Mammary epithelial cell (primary cell): ENCODE data around the gene AP1M1.

Source experiments
- EZH2 ChIP-seq: IDR thresholded peaks from 2 replicates; pipeline ENCODE4 v1.6.1; 2012; ENCODE audit warnings: low read length, inconsistent platforms, borderline replicate concordance
- TF ChIP-seq, protein P1 (sequence below), 2 donors: IDR thresholded peaks in 1 of 2; conservative IDR thresholded peaks in 1 of 2; 2 replicates each; pipeline ENCODE4 v1.5.1; 2011 to 2012; ENCODE audit warnings: inconsistent platforms in 2 of 2, low read length in 2 of 2, mild to moderate bottlenecking in 2 of 2, control low read depth in 1 of 2, low read depth in 1 of 2; ENCODE audit not compliant: insufficient read depth in 1 of 2; ENCODE audit errors: extremely low read depth in 1 of 2

DNA sequence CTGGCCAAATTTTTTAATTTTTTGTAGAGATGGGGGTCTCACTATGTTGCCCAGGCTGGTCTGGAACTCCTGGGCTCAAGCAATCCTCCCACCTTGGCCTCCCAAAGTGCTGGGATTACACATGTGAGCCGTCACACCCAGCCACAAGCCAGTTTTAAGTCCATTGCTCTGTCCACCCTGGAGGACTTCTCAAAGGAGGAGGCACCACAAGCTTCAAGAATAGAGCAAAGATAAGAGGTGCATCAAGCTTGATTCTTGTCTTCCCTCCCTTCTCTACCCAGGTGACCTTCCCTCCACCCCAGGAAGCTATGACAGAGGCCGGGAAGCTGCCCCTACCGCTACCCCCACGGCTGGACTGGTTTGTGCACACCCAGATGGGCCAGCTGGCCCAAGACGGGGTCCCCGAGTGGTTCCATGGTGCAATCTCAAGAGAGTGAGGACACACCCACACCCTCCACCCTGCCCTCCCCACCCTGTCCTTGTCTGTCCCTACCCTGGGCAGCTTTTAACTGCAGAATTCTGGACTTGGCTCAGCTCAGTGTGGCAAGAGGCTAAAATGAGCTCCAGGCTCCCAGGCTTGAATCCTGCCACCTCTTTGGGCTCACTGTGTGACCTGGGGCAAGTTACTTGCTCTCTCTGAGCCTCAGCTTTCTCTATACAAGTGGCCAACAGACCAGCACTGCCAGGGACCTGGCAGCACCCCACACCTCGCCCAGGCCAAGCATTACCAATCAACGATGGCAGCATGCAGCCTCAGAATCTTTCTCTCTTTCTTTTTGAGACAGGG is 49.1 kb upstream of the AP1M1 start:
- TF ChIP-seq, protein P1, sequence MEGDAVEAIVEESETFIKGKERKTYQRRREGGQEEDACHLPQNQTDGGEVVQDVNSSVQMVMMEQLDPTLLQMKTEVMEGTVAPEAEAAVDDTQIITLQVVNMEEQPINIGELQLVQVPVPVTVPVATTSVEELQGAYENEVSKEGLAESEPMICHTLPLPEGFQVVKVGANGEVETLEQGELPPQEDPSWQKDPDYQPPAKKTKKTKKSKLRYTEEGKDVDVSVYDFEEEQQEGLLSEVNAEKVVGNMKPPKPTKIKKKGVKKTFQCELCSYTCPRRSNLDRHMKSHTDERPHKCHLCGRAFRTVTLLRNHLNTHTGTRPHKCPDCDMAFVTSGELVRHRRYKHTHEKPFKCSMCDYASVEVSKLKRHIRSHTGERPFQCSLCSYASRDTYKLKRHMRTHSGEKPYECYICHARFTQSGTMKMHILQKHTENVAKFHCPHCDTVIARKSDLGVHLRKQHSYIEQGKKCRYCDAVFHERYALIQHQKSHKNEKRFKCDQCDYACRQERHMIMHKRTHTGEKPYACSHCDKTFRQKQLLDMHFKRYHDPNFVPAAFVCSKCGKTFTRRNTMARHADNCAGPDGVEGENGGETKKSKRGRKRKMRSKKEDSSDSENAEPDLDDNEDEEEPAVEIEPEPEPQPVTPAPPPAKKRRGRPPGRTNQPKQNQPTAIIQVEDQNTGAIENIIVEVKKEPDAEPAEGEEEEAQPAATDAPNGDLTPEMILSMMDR (conservative IDR thresholded peaks at IDR 0.05 in 1 of 2, IDR thresholded peaks at IDR 0.05 in 1 of 2; ENCODE audit: extremely low read depth in 1 of 2, insufficient read depth in 1 of 2, low read depth in 1 of 2, low read length in 2 of 2): no peak
- no peak for TF ChIP-seq EZH2
